NCI-H2171 treated with DMSO at 0.1 percent for 48 hours (cell line): ENCODE results near the gene CTSV.
"Not testable (repeated sequence)": the region's sequence is repeated elsewhere in the genome, so short reads cannot be mapped to it uniquely, and the experiment has no call there.

Experiments
- DNase-seq: peaks from one replicate; lab custom pipeline; 2025; lab: John Stamatoyannopoulos, UW

CTSV gene

DNA sequence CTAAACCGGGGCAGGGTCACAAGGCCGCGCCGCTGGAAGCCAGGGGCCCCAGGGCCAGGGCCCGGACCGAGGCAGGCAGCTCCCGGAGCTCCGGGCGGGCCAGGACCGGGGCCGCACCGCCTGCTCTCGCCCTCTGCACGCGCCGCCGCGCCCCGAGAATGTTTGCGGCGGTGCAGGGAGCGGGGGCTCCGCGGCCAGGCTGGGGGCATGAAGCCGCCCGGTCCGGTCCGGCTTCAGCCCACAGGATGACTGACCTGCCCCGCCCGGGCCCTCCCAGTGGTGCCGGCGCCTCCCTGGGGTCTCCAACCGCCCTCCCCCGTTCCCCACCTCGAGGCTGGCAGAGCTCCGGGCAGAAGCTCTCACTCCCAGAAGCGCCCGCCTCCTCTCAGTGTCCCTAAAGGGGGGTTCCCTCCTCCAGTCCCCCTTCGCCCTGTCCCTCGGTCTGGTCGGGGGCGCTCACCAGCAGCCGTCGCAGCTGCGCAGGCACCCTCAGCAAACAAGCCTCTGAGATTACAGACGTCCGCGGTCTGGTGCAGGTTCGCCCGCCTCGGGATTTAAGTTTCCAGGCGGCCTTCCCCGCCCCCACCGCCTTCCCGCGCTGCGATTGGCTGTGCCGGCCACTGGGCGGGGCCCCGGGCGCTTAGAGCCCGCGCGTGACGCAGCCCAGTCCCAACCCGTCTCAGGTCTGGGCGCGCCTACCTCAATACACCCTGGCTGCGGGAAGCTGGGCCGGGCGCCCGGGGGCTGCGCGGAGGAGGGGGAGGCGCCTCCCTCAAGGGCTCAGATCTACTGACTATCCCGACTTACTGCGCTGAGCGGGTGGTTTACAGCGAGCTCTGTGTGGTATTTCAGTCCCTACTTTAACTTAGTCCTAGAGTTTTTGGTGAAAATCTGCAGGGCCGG lies at the start of gene CTSV:
Gene CTSV (minus strand): TSS at position 532 of the 903 bp plus-strand sequence. CDS start 1,099 bp downstream, outside the sequence.
- peak; percentile 94 for DNase-seq

DNA sequence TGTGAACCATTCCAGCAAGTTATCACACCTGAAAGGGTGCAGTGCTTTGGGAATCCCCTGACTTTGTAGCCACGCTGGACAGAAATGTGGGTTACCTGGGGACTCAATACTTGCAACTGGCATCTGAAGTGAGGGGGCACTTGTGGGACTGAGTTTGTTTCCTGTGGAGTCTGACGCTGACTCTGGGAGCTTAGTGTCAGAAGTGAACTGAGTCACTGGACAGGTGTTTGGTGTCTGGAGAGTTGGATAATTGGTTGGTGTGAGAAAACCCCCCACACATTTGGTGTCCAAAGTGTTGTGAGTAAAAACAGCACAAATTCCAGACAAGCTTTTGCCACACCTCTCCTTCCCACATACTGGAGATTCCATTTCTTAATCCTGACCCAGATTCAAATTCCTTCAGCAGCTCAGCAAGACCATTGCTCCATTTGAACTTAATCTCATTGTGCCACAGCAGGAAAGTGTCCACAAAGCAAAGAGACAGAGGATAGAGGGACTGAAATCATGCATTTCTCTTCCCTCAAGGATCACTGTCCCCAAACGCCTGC lies 48.8 kb upstream of the CTSV start:
- DNase-seq, result not testable (repeated sequence)

DNA sequence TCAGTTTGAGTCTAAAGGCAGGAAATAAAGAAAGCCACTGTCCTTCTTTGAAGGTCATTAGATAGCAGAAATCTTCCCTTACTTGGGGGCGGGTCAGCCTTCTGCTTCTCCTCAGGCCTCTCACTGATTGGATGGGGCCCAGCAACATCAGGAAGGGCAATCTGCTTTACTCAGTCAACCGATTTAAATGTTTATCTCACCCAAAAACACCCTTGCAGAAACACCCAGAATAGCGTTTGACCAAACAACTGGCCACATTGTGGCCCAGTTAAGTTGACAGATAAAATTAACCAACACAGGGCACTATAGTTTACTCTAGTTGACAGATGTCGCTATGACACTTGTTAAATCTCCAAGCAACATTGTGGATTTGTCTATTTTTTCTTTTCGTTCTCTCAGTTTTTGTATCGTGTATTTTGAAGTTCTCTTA lies 45.6 kb upstream of the CTSV start:
- not testable (repeated sequence) for DNase-seq

DNA sequence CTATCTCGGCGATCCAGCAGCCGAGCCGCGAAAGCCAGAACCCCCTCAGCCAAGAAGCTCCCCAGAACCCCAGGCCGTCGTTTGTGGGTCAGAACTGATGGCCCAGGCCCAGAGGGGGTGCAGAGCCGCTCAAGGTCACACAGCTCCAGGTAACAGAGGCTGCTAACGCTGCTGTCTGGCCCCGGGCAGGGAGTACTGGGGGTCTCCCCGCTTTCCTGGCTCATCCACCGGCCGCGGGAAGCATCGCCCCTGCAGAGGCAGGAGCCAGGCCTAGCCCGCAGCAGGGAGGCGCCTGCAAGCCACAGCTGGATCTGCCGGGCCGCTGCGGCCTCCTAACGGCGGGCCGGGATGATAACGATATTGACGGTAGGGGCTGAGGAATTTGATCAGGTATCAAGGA lies 39.4 kb upstream of the CTSV start:
- DNase-seq, result no peak

DNA sequence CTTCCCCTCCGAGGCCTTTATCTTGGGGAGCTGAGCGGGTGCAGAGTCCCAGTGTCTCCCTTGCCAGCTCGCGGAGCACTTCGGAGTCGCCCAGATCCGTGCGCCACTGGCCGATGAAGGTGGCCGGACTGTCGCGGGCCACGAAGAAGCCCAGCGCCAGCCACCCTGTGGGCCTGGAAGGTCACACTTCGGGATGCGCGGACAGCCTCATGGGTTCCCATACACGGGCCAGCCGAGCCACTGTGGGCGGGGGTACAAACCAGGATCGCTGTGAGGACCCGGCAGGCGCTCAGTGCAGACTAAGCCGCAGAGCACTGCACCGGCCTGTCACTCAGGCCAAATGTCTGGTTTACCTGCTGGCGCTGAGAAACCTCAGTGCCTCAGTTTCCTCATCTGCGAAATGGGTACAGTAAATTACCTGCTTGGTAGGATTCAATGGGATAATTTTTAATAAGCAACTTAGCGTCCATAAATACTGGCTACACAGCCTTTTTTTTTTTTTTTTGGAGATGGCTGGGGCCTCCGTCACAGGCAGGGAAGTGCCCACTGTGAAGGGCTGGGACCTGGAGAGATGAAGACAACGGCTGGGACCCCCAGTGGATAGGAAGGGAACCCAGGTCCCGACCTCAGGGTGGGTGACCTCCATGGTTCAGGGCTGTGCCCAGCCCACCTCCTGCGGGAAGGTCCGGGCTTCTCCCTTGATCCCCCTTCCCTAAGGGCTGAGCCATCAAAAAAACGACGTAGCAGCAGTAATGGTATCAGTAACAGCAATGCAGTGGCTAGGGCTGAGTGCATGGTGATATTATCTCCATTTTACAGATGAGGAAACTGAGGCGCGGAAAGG lies 38.7 kb upstream of the CTSV start:
- no peak for DNase-seq

DNA sequence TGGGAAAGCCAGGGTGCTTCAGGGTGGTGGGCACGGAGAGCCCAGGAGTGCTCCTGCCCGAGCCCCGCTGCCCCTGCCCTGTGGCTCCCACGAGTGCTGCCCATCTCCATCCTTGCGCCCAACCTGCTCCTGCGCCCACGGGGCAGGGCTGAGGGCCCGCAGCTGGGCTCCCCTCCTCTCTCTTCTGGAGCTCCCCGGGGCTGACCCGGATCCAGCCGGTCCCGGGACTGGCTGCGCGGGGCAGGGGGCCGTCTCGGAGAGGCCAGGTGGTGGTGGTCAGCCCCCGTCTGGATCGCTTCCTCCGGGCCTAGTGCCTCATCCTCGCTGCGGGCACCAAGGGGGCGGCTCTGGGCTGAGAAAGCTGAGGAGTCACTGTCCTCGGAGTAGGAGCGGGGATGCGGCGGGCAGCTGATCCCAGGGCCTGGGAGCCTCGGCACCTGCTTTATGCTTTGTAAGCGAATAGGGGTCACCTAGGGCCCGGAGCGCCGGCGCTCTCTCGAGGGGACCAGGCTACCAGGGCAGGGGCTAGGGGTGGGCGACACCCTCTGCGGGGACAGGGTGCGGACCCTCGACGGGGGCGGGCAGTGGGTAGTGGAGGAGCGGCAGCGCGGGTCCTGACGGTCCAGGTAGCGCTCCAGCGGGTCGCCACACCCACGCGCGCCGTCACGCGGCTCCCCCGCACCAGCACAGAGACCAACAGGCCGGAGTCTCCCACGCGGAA lies 37.9 kb upstream of the CTSV start:
- not testable (repeated sequence) for DNase-seq

DNA sequence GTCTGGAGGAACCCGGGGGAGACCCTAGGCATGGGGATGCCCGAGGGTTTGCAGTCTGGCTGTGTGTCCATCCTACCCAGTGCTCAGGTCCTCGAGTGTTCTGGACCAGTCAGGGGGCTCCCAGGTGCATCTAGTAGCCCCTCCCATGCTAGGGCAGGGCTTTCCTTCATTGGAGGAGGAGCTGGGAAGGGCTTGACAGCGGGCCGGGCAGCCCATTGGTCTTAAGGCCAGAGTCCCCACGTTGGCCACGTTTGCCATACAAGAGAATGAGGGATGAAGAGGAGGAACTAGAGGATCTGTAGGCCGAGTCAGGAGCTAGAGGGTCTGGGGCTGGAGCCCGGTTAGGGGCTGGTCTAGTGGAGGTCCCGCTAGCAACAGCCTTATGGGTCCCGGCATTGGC lies 37.3 kb upstream of the CTSV start:
- no peak for DNase-seq

DNA sequence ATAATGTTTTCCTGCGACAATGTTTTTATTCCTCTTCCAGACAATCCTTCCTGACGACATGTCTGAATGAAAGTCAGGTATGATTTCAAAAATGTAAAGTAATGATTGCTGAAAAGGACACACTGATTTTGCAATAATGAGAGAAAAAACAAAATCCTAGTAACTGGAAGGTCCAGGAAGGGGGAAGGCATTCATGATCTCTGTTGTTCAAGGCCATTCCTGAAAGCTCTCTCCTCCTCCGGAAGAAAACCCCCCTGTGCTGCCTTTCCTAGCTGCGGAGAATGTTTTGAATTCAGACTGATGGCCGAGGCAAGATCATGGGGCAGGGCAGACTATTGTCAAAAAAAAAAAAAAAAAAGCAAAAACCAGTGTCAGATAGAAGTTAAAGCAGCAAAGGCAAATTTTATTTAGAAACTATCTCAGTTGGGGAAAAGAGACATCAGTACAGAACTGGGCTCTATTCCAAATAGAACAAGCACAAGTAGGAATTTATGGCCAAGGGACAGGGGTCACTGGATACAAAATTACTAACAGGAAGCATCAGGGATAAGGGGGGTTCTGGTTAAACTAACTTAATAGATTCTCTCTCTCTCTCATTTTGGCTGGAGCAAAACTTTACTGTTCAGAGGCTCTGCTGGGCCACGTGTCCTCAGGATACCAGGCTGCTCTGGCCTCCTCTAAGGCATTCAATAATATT lies 36.5 kb upstream of the CTSV start:
- DNase-seq, result no peak

DNA sequence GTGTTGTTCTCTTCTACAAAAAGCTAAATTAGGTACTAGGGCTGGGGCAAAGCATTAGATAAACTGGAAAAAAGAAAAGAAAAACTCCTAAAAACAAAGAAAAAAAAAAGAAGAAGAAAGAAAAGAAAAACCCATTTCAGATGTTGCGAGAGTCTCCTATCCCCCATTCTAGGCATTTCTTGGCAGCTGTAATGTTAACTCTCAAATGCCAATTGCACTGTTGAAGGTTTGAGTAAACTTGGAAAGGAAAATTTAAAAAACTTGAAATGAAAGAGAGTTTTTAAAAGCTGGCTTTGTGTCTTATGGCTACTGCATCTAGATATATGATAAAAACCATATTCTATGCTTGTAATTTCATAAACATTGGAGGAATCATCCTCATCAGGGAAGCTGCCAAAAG lies 34.6 kb upstream of the CTSV start:
- no peak for DNase-seq

DNA sequence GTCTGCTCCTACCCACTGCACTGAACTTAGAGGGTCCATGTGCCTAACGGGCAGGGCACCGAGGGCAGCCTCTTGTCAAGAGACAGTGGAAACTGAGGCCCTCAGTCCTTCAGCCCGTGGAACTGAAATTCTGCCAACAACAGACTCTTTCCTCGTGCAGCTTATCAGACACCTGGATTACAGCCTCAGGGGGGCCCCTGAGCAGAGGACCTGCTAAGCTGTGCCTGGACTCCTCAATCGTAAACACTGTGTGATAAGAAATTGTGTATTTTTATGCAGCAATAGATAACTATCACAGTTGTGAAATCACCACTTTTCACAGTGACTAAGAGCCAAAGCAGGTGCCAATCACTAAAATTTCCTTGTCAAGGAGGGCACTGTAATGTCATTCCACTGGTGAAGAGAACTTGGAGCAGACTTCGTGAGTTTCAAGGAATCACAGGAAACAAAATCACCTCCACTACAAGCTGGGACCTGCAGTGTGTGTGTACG lies 33.4 kb upstream of the CTSV start:
- DNase-seq, result no peak

DNA sequence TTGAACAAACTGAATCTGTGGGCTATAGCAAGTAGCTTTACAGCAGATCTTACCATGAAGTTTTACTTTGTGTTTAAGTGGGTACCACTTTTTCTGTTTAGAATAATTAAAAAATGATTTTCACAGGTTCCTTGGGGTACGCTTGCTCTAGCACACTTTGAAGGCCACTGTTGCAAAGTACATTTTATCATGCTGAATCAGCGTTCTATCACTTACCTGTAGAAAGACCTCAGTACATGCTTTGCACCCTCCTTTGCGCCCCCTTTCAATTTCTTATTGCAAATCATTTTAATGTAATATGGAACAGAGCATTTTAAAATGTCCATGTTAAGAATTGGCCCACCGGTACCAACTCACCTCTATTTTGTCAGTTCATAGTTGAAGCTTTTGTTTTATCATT lies 31.4 kb upstream of the CTSV start:
- DNase-seq, result not testable (repeated sequence)

DNA sequence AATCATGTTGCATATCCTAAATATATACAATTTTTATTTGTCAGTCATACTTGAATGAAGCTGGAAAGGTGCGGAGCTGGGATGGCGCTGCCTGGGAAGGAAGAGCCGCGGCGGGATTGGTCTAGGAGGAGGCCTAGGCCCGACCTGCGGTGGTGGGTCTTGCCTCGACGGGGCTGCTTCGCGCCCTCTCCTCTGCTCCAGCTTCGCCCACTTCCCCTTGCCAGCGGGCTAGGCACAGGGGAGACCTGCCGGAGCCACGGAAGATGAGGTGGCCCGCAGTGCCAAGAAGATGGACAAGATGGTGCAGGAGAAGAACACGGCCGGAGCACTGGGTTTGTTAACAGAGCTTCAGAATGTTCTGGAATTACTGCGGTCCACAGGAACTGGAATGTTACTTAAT lies 28.5 kb upstream of the CTSV start:
- no peak for DNase-seq

DNA sequence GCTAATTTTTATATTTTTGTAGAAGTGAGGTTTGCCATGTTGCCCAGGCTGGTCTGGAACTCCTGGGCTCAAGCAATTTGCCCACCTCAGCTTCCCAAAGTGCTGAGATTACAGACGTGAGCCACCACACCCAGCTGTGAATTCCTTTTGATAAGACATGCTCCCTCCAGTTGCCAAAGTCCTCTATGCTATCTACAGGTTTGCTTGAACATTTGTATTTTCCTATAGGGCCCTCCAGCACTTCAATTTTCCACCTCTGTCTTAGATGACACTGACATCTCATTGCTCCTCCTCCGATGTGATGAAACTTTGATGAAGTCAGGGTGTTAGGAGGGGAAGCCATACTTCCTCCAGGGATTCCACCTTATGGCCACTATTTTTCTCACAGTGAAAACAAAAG lies 25.2 kb upstream of the CTSV start:
- no peak for DNase-seq

DNA sequence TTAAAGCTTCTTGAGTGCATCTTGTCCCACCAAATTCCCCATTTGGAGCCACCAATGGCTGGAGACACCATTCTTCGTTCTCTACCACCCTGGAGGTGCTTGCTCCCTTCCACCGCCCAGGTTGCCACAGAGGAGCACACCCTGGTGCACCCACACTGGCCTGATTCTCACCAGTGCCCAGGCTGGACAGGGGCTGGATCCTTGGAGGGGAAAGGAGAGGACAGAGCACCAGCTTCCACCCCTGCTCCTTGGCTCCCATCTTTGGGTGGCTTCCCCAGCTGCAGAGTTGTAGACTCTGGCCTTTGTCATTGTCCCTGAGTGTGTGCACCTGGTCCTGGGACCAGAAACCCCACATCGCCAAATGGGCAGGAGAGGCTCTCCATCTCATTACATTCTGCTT lies 21.9 kb upstream of the CTSV start:
- no peak for DNase-seq

DNA sequence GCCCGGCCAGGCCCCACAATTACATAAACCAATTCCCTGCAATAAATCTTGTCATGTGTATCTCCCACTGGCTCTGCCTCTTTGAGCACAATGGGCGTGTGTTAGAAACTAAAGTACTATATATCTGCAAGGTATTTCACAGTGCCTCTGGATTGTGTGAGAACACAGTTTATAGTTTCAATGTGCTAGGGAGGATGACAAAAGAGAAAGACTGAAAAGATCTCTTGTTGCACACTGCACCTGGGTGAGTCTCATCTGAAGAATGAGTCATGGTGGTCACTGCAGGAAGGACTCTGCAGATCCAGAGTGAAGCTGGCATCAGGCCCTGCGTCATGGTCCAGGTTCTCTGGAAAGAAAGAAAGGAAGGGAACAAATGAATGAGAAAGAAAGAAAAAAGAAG lies 20.7 kb upstream of the CTSV start:
- DNase-seq, result no peak

DNA sequence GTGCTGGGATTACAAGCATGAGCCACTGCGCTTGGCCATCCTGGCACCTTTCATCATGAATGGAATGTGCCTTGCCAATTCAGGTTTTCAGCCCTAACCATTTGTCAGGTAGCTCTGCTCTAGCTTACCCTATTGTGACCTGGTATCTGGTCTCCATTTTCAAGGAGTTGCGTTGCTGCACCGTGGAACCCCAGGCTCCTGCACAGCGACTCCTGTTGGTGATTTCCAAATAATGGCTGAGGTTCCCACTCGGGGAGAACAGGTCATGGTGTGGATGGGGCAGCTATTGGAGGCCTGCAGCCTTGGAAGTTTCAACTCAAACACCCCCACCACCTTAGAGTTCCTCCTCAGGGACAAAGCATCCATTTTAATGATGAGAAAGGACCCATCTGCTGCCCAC lies 18.7 kb upstream of the CTSV start:
- DNase-seq, result no peak

DNA sequence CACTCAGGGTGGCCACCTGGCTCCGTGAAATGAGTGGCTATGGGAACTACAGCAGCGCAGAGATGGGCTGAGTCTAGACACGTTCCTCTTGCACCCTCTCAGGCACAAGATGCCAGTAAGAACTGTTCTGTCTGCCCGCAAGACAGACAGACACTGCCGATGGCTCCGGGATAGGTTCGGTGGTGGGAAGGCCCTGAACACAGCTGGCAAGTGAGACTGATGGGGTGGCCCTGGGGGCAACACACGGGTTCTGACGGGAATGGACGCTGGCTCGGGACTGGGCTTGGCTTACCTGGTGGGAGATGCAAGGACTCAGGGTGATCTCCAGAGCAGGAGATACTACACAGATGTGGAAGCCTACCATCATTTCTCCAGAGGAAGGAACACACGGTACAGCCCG lies 16.9 kb upstream of the CTSV start:
- not testable (repeated sequence) for DNase-seq

DNA sequence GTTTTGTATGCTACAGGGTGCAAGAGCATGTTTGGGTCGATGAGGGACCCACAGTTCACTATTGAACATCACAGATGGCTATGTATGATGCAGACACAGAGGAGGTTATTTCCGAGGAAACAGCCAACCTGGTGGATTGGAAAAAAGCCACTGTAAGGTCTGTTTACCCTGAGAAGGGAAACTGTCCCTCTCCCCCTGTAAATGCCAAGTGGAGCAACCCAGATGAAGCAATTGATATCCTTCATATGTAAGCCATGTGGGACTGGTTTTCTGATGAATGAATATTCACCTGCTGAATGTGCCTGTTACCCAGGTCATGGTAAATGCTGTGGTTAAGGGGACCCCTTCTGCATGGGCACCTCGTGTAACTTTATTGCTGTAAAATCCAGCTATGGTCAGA lies 14.8 kb upstream of the CTSV start:
- DNase-seq, result no peak

DNA sequence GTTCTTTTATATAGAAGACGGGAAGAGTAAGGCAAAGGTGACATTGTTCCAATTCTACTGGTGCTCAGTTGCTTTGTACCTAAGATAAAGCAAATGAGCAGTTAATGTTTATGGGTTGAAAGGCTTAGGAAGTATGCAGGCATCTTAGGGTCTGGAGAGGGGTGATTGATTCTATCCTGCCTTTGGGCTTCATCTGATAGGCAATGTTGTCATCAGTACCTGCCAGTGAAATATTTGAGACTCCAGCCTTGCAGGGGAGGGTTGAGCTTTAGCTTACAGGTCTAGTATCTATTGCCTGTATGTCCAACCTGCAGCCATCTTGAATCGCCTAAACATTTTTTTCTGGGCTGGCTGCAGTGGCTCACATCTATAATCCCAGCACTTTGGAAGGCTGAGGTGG lies 13.8 kb upstream of the CTSV start:
- no peak for DNase-seq

DNA sequence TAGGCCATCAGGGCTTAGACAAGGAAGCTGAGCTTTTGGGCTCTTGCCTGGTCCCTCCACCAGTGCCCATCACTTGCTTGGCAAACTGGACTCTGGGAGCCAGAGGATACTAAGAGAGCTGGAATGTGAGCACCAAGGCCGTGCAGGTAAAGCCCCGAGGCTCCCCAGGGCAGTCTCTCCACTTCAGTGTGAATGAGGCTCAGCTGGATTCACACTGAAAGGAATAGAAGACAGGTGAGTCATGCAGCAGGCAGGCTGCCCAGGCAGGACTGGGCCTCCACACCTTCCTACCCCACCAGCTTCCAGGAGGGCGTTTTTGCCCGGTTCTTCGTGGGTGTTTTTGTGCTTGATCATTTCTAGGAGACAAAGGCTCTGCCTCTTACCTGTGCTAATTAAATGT lies 7.3 kb upstream of the CTSV start:
- DNase-seq, result no peak

DNA sequence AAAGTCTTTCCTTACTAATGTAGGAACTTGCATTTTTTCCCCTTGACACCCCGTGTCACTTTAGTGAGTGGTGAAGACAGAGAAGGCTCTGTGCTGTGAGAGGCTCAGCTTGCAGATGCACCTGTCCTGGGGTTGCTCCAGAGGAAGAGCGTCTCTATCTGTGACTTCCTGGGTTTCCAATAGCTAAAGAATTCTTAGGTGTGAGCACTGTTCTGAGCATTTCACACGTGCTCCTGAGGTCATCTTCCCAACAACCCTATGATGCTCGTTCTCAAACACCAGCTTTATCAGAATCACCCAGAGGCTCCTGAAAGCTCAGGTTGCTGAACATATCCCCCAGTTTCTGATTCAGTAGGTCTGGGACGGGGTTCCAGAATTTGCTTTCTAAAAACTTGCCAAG lies 6.4 kb upstream of the CTSV start:
- no peak for DNase-seq
